Erythroblast (primary cell): ENCODE data around the gene PCDHB12.
"Not testable (repeated sequence)": the region's sequence is repeated elsewhere in the genome, so short reads cannot be mapped to it uniquely, and the experiment has no call there.

ENCODE experiments used
- GATA1 ChIP-seq: IDR thresholded peaks from 2 replicates; pipeline ENCODE4 v1.6.1; 2011; ENCODE audit warnings: low read depth, mild to moderate bottlenecking, control low read depth, low read length, moderate library complexity
- POLR2A ChIP-seq: IDR thresholded peaks from 2 replicates; pipeline ENCODE4 v1.6.1; 2011; ENCODE audit warnings: mild to moderate bottlenecking, low read length

DNA sequence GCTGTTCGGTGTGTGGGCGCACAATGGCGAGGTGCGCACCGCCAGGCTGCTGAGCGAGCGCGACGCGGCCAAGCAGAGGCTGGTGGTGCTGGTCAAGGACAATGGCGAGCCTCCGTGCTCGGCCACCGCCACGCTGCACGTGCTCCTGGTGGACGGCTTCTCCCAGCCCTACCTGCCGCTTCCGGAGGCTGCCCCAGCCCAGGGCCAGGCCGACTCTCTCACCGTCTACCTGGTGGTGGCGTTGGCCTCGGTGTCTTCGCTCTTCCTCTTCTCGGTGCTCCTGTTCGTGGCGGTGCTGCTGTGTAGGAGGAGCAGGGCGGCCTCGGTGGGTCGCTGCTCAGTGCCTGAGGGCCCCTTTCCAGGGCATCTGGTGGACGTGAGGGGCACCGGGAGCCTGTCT, 28.6 kb upstream of the PCDHB12 start:
- TF ChIP-seq POLR2A, GATA1: not testable (repeated sequence)
